ENCODE results near the gene ATG7.
"Not testable (repeated sequence)": the region's sequence is repeated elsewhere in the genome, so short reads cannot be mapped to it uniquely, and the experiment has no call there.

The ATG7 gene

GRCh38 chr3:11576453-11576852 is 304.3 kb downstream of the ATG7 start:
- in situ Hi-C loops (cut with HindIII; ENCODE audit: low sequenced_read_pairs): no loop called here

DNA sequence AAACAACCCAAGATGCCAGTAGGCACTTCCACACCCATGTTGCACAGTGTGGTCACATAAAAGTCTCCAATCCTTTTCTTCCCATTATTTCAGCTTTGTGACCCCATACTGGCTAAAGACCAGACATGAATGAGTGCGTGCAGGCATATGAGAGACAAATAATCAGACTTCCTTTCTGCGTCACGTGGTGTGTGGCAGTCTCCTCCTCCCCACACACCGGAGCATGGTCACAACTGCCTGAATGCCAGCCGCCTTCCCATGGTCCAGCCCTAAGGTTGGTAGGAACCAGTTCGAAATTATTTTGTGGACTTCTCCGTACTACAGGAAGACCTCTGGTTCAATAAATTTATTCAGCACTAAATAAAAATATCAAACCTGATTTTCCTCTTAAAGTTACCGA is 306.0 kb downstream of the ATG7 start:
- in situ Hi-C loops (cut with HindIII; ENCODE audit: low sequenced_read_pairs): no loop called here

DNA sequence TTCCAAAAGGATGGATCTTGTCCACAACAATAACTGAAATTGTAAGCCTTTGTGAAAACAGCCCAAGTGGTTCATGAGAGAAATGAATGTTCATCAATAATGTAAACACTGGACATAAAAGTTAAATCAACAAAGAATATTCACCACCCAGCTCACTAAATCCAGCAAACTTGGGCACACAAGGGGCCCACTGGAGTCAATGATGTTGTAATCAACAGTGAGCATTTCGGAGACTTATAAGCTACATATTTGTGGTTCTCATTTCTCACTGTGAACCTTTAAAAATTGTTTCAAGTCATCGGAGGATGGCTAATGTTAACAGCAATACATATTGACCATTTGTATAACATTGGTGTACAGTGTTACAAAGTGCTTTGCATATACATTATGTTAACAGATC is 308.4 kb downstream of the ATG7 start:
- in situ Hi-C loops (cut with HindIII; ENCODE audit: low sequenced_read_pairs): no loop called here

DNA sequence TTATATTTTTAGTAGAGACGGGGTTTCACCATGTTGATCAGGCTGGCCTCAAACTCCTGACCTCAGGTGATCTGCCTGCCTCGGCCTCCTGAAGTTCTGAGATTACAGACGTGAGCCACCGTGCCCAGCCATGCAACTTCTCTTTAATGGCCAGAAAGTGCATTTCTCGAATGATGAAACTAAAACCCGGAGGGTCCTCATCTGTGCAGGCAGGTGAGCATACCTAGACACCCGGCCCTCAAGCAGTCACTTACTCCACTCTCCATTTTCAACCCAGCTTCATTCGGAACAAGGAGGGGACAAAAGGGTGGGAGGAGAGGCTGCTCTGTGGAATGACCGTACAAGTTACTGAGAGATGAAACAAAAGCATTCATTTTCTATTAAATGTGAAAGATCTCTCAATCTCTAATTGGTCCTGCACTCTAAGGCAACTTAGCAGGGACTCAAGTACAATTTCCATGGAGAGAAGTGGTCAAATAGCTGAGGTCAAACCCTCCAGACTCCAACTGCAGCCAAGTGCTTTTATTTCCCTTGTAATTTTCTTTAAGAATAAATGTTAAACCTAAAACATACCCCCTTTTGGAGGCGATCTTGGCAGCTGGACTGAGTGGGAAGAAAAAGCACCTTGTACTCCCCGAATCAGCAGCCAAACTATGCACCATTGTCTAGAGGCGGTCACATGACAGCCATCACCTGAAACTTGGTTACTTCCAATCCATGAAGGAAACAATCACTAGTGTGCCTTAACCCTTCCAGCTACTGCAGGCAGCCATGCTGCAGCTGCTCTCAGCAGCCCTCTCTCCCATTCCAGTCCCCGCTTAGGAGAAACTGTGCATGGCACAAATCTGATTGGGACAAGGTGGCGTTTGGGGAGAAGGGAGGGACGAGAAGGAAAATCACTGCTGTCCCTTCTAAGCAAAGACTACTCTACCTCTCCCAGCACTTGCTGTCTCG is 309.3 kb downstream of the ATG7 start:
- in situ Hi-C loops (cut with HindIII; ENCODE audit: low sequenced_read_pairs): no loop called here

DNA sequence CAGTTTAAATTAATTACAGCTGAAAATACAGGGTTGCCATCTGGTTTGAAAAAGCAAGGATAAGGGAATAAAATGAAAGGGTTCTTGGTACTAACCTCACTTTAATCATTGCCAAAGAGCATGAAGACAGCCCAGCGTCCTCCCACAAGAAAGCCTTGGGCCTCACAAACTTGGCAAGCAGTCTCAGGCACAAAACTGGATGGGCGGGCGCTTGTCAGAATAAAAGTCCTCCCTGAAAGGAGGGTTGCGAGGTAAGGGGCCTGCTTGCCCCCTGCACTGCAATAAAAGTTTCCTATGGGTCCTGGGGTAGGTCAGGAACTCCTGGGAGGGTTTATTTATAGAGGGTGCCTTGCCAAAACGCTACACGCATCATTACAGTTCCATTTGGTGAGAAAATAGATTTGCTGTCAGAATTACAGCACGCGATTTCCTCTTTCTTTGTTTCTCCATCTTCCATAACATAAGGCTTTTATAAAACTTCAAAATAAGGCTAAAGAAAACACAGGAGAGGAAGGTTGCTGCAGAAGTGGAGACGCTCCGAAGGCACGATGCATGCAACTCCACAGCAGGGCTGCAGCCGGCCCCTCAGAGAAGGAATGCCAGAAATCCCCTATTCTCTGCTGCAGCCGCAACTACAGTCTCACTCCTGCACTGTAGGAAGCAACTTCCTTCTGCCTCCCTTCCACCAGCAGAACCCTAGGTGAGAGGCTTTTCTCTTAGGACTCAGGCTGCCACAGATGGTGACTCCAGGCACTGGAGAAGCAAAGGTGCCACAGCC is 310.2 kb downstream of the ATG7 start:
- in situ Hi-C loops (cut with HindIII; ENCODE audit: low sequenced_read_pairs): no loop called here

GRCh38 chr3:11583235-11583634 is 311.0 kb downstream of the ATG7 start:
- in situ Hi-C loops (cut with HindIII; ENCODE audit: low sequenced_read_pairs): no loop called here

GRCh38 chr3:11583638-11584046 is 311.4 kb downstream of the ATG7 start:
- in situ Hi-C loops (cut with HindIII; ENCODE audit: low sequenced_read_pairs): no loop called here

- in situ Hi-C loops (cut with HindIII; ENCODE audit: low sequenced_read_pairs): no loop called here
Measured at GRCh38 chr3:11584570-11584969, 312.4 kb downstream of the ATG7 start.

DNA sequence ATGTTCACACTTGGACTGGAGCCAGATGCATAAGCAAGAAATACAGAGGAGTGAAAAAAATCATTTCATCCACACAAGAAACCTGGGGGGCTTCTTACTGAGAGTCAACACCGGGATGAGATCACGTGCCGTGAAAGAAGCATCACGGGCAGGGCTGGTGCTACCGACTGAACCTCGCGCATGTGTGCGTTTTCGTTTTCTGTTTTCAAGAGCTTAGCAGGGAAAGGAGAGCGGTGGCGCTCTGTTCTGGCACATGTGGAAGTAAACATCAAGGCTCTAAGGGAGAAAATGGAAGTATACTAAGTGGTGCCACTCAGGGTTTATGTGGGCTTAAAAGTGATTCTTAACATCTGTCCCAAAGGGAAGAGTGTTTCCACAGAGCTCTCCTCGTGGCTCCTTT is 315.6 kb downstream of the ATG7 start:
- in situ Hi-C loops (cut with HindIII; ENCODE audit: low sequenced_read_pairs): no loop called here

DNA sequence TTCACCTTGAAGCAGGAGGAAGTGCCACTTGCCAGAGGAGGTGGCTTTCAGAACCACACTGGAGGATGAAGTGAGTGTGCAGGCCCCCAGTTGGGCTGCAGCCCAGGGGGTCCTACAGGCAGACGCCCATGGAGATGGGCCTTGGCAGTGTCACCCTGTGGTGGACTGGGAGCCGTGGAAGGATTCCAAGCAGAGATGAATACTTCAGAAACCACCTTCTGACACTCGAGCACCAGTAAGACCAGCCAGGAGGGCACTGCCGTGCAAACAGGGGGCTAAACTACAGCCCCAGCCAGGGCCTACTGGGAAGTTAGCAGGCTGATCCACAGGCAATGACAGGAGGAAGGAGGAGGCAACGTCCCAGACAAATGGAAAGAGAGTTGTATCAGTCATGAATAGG is 316.1 kb downstream of the ATG7 start:
- in situ Hi-C loops (cut with HindIII; ENCODE audit: low sequenced_read_pairs): no loop called here

- in situ Hi-C loops (cut with HindIII; ENCODE audit: low sequenced_read_pairs): no loop called here
Measured at GRCh38 chr3:11588755-11589154, 316.6 kb downstream of the ATG7 start.

GRCh38 chr3:11589706-11590105 is 317.5 kb downstream of the ATG7 start:
- in situ Hi-C loops (cut with HindIII; ENCODE audit: low sequenced_read_pairs): no loop called here

DNA sequence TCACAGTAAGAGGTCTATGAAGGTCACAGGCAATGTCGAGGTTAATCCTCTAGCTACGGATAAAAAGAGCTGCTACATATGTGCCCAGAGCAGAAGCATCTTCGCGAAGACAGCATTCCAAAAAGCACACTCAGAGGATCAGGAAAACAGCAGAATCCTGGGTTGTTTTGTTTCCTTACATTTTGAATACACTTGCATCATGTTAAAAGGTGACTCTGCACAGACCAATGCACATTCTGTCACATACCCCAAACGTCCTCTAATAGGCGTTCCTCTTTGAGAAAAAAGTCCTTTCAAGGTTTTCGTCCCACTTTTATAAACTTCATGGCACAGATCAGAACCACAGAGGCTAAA is 318.8 kb downstream of the ATG7 start:
- in situ Hi-C loops (cut with HindIII; ENCODE audit: low sequenced_read_pairs): no loop called here

- in situ Hi-C loops (cut with HindIII; ENCODE audit: low sequenced_read_pairs): no loop called here
Measured at GRCh38 chr3:11591391-11592282, 319.4 kb downstream of the ATG7 start.

- in situ Hi-C loops (cut with HindIII; ENCODE audit: low sequenced_read_pairs): no loop called here
Measured at GRCh38 chr3:11592445-11593298, 320.5 kb downstream of the ATG7 start.

GRCh38 chr3:11593318-11594034 is 321.3 kb downstream of the ATG7 start:
- in situ Hi-C loops (cut with HindIII; ENCODE audit: low sequenced_read_pairs): no loop called here

DNA sequence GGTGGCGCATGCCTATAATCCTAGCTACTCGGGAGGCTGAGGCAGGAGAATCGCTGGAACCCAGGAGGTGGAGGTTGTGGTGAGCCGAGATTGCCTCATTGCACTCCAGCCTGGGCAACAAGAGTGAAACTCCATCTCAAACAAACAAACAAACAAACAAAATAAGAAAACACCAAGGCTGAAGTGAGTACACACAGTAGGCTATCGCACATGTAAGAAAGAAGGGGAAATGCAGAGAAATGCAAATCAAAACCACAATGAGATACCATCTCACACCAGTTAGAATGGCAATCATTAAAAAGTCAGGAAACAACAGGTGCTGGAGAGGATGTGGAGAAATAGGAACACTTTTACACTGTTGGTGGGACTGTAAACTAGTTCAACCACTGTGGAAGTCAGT is 322.8 kb downstream of the ATG7 start:
- in situ Hi-C loops (cut with HindIII; ENCODE audit: low sequenced_read_pairs): not testable (repeated sequence)

DNA sequence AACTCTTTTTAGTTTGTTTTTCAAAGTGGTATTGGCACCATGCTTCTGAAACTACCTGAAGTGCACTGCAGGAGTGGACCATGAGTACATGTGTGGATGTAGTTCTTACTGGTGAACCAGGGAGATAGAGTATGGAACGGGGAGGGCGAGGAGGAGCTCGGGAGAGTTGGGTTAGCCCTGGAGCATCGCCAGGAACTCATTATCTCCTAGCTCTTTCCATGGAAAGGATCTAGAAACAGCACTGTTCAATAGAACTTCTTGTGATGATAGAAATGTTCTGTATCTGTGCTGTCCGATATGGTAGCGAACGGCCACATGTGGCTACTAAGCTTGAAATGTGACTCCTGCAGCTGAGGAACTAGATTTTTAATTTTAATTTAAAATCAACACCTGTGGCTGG is 324.2 kb downstream of the ATG7 start:
- in situ Hi-C loops (cut with HindIII; ENCODE audit: low sequenced_read_pairs): no loop called here

DNA sequence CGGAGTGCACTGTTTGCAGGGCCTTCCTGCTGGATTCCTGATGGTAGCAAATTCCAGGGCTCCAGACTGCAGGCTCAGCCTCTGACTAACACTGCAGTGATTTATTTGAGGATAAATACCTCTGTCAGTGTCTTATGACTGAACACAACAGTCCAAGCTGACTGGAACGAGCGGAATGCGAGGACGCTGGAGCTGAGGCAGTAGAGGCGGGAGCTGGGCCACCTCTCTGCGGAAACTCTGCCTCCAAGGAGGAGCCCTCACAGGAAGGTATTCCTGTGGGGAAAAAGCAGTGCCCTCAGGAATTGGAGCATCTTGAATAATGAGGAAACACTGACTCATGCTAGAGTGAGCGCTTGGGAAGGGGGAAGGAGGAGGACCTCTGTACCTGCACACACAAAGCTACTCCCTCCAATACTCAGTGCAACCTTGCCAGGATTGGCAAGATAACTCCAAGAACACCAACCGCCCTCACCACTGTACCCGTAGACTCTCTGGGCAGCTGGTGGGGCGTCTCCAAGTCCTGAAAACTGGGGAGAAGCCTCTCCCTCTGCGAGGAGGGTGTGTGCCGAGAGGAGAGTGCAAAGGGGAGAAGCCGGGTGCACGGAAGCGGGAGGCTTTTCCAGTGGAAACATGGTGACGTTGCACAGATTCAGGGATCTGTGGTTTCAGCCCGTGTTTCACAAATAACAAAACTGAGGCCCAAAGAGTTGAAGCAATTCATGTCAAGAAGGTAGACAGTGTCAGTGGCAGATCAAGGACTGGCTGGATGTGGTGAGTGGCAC is 328.5 kb downstream of the ATG7 start:
- in situ Hi-C loops (cut with HindIII; ENCODE audit: low sequenced_read_pairs): no loop called here

Data from DLD1 (cell line).